Measurements from ENCODE around the gene TNNT3.

The TNNT3 gene

DNA sequence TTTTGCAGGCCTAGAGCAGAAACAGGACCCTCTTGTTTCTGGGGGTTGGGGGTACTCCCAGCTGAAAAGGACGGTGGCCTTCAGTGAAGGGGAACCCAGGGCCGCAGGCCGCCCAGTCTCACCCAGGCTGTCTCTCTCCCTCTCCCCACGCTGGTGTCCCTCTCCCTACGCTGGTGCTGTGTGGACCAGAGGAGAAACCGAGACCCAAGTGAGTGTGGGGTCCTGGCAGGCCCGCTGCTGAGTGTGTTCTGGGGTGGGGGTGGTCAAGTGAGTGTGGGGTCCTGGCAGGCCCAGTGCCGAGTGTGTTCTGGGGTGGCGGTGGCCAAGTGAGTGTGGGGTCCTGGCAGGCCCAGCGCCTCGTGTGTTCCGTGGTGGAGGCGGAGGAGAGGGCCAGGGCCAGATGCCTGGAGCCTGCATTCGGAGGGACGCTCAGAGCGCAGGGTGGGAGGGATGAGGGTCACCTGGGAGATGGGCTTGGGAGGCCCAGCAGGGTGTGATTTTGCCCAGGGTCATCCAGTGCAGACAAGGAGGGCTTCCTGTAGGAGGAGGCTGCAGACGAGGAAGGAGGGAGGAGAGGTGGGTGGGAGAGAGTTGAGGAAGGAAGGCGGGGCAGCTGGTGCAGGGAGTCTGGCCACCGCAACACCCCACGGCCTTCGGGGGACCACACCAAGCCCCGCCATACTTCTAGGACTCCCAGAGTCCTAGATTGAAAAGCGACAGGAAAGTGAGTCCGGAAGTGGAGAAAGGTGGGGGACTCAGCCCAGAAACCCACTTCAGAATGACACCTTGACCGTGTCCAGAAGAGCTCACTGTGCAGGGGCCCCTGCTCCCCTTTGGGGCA lies 10.3 kb downstream of the TNNT3 start:
- no peak overlapping the region for H3K9ac ChIP-seq (ENCODE audit: low read length)
- no peaks in the 10 kb centered on the region for H3K36me3 ChIP-seq (ENCODE audit: low read length)
- no peaks in the 10 kb centered on the region for H3F3A ChIP-seq (ENCODE audit: insufficient read depth)
- no peaks in the 10 kb centered on the region for H3K27me3 ChIP-seq (ENCODE audit: low read length)
- H3K79me2 ChIP-seq (ENCODE audit: insufficient read depth, low read length) = no peaks in the 10 kb centered on the region
- no peak overlapping the region for H2AFZ ChIP-seq (ENCODE audit: low read depth, low read length, severe bottlenecking)
- H3K4me3 ChIP-seq (ENCODE audit: insufficient read depth, low read length, poor library complexity, severe bottlenecking) = no peak overlapping the region
- no peak overlapping the region for H3K4me2 ChIP-seq (ENCODE audit: low read depth, low read length, poor library complexity, severe bottlenecking)
- TF ChIP-seq, protein P1, sequence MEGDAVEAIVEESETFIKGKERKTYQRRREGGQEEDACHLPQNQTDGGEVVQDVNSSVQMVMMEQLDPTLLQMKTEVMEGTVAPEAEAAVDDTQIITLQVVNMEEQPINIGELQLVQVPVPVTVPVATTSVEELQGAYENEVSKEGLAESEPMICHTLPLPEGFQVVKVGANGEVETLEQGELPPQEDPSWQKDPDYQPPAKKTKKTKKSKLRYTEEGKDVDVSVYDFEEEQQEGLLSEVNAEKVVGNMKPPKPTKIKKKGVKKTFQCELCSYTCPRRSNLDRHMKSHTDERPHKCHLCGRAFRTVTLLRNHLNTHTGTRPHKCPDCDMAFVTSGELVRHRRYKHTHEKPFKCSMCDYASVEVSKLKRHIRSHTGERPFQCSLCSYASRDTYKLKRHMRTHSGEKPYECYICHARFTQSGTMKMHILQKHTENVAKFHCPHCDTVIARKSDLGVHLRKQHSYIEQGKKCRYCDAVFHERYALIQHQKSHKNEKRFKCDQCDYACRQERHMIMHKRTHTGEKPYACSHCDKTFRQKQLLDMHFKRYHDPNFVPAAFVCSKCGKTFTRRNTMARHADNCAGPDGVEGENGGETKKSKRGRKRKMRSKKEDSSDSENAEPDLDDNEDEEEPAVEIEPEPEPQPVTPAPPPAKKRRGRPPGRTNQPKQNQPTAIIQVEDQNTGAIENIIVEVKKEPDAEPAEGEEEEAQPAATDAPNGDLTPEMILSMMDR (IDR thresholded peaks at IDR 0.05; ENCODE audit: insufficient read depth, low read length, poor library complexity, severe bottlenecking) = no peak
- TF ChIP-seq EZH2phosphoT487 (conservative IDR thresholded peaks at IDR 0.05; ENCODE audit: low read length) = no peak
- no peak overlapping the region for H3K27ac ChIP-seq (ENCODE audit: low read depth, low read length)
- no peaks in the 10 kb centered on the region for H3K9me3 ChIP-seq (ENCODE audit: insufficient read depth, low read length)
- H3K9me2 ChIP-seq (replicated peaks; ENCODE audit: insufficient read depth, low read length) = no peaks in the 10 kb centered on the region
- H4K20me1 ChIP-seq (ENCODE audit: low read depth, low read length) = no peaks in the 10 kb centered on the region

DNA sequence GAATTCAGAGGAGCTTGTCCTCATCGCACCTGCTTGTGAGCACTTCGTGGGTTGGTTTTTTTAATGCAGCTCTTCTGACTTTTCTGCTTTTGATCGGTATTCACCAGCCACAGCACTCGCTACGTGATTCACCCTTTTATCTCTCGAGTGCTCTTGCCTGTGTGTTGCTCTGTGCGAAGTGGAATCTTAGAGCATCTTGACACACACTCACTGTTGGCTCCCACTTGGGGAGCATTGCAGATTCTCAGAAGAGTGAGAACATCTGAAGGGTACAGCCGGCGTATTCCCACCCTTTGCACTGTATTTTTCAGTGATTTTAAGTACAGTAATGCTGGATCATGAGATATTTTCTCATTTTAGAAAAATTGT lies 10.9 kb downstream of the TNNT3 start:
- Histone ChIP-seq H3K27me3 (ENCODE audit: low read length) (no peaks in the 10 kb centered on the region), H3F3A (ENCODE audit: insufficient read depth) (no peaks in the 10 kb centered on the region), H3K4me3 (ENCODE audit: insufficient read depth, low read length, poor library complexity, severe bottlenecking) (no peak overlapping the region), H3K27ac (ENCODE audit: low read depth, low read length) (no peak overlapping the region), H3K9ac (ENCODE audit: low read length) (no peak overlapping the region), H3K4me2 (ENCODE audit: low read depth, low read length, poor library complexity, severe bottlenecking) (no peak overlapping the region), H2AFZ (ENCODE audit: low read depth, low read length, severe bottlenecking) (no peak overlapping the region), H3K9me3 (ENCODE audit: insufficient read depth, low read length) (no peaks in the 10 kb centered on the region), H3K9me2 (replicated peaks; ENCODE audit: insufficient read depth, low read length) (no peaks in the 10 kb centered on the region), H3K36me3 (ENCODE audit: low read length) (no peaks in the 10 kb centered on the region), H4K20me1 (ENCODE audit: low read depth, low read length) (no peaks in the 10 kb centered on the region), H3K79me2 (ENCODE audit: insufficient read depth, low read length) (no peaks in the 10 kb centered on the region)
- TF ChIP-seq, protein P1 (IDR thresholded peaks at IDR 0.05; ENCODE audit: insufficient read depth, low read length, poor library complexity, severe bottlenecking) = no peak
- TF ChIP-seq EZH2phosphoT487 (conservative IDR thresholded peaks at IDR 0.05; ENCODE audit: low read length) = no peak

DNA sequence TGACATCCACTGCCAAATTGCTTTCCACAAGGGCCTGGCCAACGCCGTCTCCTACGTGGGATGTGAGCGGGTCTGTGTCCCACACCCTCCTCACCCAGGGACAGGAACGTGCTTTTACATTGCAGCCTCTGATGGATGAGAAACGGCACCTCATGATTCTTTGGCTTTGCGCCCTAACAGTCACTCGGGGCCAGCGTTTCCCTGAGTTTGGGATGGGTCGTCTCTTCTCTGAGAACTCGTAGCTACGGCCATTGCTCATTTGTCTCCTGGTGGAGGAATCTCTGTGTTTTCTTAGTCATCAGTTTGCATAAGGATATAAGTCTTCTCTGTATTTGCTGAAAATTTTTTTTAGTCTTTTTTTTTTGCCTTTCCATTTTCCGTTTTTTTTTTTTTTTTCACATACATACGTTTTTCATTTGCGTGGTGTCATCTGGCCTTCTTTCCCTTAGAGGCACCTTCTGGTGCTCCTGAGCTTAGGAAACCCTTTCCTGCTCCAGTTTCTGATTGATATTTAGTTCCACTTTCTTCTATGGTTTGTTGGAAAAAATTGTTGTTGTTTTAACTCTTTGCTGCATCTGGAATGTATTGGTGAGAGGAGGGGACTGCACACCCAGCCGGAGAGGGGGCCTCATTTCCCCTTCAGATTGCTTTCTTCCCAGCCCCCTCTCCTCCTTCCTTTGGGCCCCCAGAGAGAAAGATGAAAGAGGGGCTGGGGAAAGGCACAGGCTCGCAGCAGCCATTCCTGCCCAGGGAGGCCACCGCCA lies 12.0 kb downstream of the TNNT3 start:
- TF ChIP-seq, protein P1 (IDR thresholded peaks at IDR 0.05; ENCODE audit: insufficient read depth, low read length, poor library complexity, severe bottlenecking) = no peak
- no peak for TF ChIP-seq EZH2phosphoT487 (conservative IDR thresholded peaks at IDR 0.05; ENCODE audit: low read length)
- H3K4me2 ChIP-seq (ENCODE audit: low read depth, low read length, poor library complexity, severe bottlenecking) = no peak overlapping the region
- no peaks in the 10 kb centered on the region for H3F3A ChIP-seq (ENCODE audit: insufficient read depth)
- H3K79me2 ChIP-seq (ENCODE audit: insufficient read depth, low read length) = no peaks in the 10 kb centered on the region
- H3K4me3 ChIP-seq (ENCODE audit: insufficient read depth, low read length, poor library complexity, severe bottlenecking) = no peak overlapping the region
- no peaks in the 10 kb centered on the region for H3K9me3 ChIP-seq (ENCODE audit: insufficient read depth, low read length)
- no peaks in the 10 kb centered on the region for H3K36me3 ChIP-seq (ENCODE audit: low read length)
- no peaks in the 10 kb centered on the region for H3K9me2 ChIP-seq (replicated peaks; ENCODE audit: insufficient read depth, low read length)
- no peak overlapping the region for H3K9ac ChIP-seq (ENCODE audit: low read length)
- H3K27ac ChIP-seq (ENCODE audit: low read depth, low read length) = no peak overlapping the region
- H4K20me1 ChIP-seq (ENCODE audit: low read depth, low read length) = no peaks in the 10 kb centered on the region
- H2AFZ ChIP-seq (ENCODE audit: low read depth, low read length, severe bottlenecking) = no peak overlapping the region
- H3K27me3 ChIP-seq (ENCODE audit: low read length) = no peaks in the 10 kb centered on the region

Data from SU-DHL-6 (cell line).